Peyer's patch (tissue), 4 donors: ENCODE results near the gene PTPRM.

Source experiments
- POLR2A ChIP-seq, 2 donors: fragments of 450-650 bp; IDR thresholded peaks; one replicate each; pipeline ENCODE4 v1.5.1; 2017; ENCODE audit warnings: antibody characterized with exemption in 2 of 2, mild to moderate bottlenecking in 2 of 2, moderate library complexity in 2 of 2
- TF ChIP-seq, protein P1 (sequence below), 6 experiments: fragments of 450-650 bp in 4 of 6; fragments of 200-600 bp in 2 of 6; sonication (generic) in 1 of 6; IDR thresholded peaks; one replicate each; pipeline ENCODE4 v1.5.1; 2017 to 2019; ENCODE audit warnings: antibody characterized with exemption in 6 of 6, mild to moderate bottlenecking in 3 of 6, moderate library complexity in 1 of 6

DNA sequence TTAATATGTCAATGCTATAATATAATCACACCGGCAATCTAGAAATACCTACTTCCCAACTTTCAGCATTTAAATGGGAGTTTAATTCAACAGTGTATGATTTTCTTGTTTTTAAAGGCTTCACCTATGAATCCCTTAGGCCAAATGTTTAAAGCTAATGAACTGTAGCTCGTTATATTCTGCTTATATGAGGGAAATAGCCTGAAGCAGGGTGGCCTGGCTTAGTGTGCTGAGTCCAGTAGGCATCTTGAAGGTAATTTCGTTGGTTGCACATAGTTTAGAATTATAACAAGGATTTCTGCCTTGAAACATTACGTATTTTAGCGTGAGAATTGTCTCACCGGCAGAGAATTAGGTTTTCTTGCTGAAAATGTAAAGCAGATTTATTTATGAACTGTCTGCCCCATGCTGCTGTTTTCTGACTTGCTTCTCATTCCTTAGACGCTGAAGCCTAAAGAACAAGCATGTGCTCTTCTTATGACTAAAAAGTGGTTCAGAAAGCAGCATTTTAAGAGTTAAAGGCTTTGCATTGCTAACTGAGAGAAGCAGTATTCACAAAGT is 608.5 kb downstream of the PTPRM start:
- TF ChIP-seq, protein P1, sequence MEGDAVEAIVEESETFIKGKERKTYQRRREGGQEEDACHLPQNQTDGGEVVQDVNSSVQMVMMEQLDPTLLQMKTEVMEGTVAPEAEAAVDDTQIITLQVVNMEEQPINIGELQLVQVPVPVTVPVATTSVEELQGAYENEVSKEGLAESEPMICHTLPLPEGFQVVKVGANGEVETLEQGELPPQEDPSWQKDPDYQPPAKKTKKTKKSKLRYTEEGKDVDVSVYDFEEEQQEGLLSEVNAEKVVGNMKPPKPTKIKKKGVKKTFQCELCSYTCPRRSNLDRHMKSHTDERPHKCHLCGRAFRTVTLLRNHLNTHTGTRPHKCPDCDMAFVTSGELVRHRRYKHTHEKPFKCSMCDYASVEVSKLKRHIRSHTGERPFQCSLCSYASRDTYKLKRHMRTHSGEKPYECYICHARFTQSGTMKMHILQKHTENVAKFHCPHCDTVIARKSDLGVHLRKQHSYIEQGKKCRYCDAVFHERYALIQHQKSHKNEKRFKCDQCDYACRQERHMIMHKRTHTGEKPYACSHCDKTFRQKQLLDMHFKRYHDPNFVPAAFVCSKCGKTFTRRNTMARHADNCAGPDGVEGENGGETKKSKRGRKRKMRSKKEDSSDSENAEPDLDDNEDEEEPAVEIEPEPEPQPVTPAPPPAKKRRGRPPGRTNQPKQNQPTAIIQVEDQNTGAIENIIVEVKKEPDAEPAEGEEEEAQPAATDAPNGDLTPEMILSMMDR (IDR thresholded peaks at IDR 0.05), result no peak
- TF ChIP-seq POLR2A (IDR thresholded peaks at IDR 0.05), result no peak
